AG04450 (cell line): ENCODE results near the gene OBSCN. TPM values are rescaled to one million over a fixed set of nuclear protein-coding genes. Genes with fewer than 3 reads are reported as not detected.

Source experiments
- CTCF ChIA-PET: fragments of 300-600, 350-600 bp; formaldehyde crosslinking; extraction: SDS; loops from one replicate; lab custom pipeline; 2022; ENCODE audit warnings: antibody characterized with exemption, inconsistent platforms; lab: Charles Lee
- POLR2A ChIA-PET: fragments of 350-600 bp; formaldehyde crosslinking; extraction: SDS; loops from one replicate; lab custom pipeline; 2021; ENCODE audit warnings: antibody characterized with exemption, inconsistent platforms; lab: Yijun Ruan, JAX
- DNase-seq: peaks from one replicate; pipeline ENCODE4 v3.0.0-alpha.2; 2011; ENCODE audit warnings: low read depth, low spot score
- H3K27ac ChIP-seq: one replicate; pipeline ENCODE4 v1.5.1; 2012; ENCODE audit warnings: low read depth, low read length, control low read depth
- H3K27me3 ChIP-seq: one replicate; pipeline ENCODE4 v1.6.0; 2012; ENCODE audit warnings: low read length; ENCODE audit not compliant: control insufficient read depth, insufficient read depth
- H3K4me3 ChIP-seq: 2 replicates; pipeline ENCODE4 v1.5.1; 2011; ENCODE audit warnings: mild to moderate bottlenecking, low read depth, low read length, control low read depth
- H3K9me3 ChIP-seq: 2 replicates; pipeline ENCODE4 v1.5.1; 2012; ENCODE audit warnings: low read length; ENCODE audit not compliant: control insufficient read depth, insufficient read depth
- CTCF ChIP-seq: IDR thresholded peaks from 2 replicates; pipeline ENCODE4 v1.5.1; 2011; ENCODE audit warnings: low read depth, low read length, control low read depth, inconsistent platforms
- polyA plus RNA-seq: library from polyadenylated mRNA; depleted of rRNA; stranded (reverse); fragments of >200 nt; gene quantifications from 2 replicates; pipeline ENCODE4 v1.2.3, GENCODE V29; 2011

OBSCN gene
- polyA plus RNA-seq, 1 experiment: 3.9 TPM

- no peak for DNase-seq
- Histone ChIP-seq H3K4me3 (no peak overlapping the region), H3K9me3 (no peaks in the 10 kb centered on the region; the same call in 1 of the 2 replicates), H3K27ac (no peak overlapping the region), H3K27me3 (no peaks in the 10 kb centered on the region)
- CTCF ChIA-PET: no interaction called here
- POLR2A ChIA-PET: interaction anchor here (0.6 kb wide), 1 partner anchor 67 kb away, joined by 4 read pairs; no protein-coding TSS in a partner anchor
- no peak for TF ChIP-seq CTCF
These were observed 182.8 kb downstream of the OBSCN start for GRCh38 chr1:228390649-228391048.

GRCh38 chr1:228391411-228392020 is 183.7 kb downstream of the OBSCN start:
- Histone ChIP-seq H3K4me3 (no peak overlapping the region), H3K27ac (no peak overlapping the region), H3K27me3 (no peaks in the 10 kb centered on the region), H3K9me3 (no peaks in the 10 kb centered on the region; the same call in 1 of the 2 replicates)
- ChIA-PET CTCF (no interaction called here), POLR2A (no interaction called here)
- no peak for DNase-seq
- TF ChIP-seq CTCF: no peak

GRCh38 chr1:228392111-228392936 is 184.5 kb downstream of the OBSCN start:
- H3K9me3 ChIP-seq: no peaks in the 10 kb centered on the region; the same call in 1 of the 2 replicates
- no peak for TF ChIP-seq CTCF
- CTCF ChIA-PET: interaction anchor here (1.3 to 1.8 kb wide), 5 partner anchors 12 to 226 kb away, joined by 3 to 27 read pairs (median 6); partner anchors contain the start of gene IBA57
- H3K27ac ChIP-seq: peak overlapping the region; percentile 25
- POLR2A ChIA-PET: interaction anchor here (1.2 to 1.3 kb wide), 2 partner anchors 15 to 66 kb away, joined by 6 to 19 read pairs; partner anchors contain the start of gene TRIM11
- H3K4me3 ChIP-seq: no peak overlapping the region
- DNase-seq: no peak
- no peaks in the 10 kb centered on the region for H3K27me3 ChIP-seq

DNA sequence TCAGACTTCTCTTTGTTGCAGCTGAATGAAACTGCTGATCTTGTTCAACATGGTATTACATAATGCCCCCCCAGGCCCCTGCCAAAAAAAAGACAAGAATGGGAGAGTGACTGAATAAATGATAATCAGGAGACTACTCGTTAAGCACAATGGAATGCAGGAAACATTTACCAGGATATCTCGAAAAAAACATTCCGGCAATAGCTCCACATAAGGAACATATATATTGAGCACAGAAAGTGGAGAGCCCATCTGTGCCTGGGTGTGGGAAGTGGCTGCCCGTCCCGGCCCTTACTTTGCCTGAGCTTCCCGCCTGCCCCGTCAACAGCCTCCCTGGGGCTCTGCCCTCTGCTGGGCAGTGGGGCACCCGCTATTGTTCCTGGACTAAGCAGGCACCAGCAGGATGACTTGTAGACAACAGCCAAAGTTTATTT is 185.4 kb downstream of the OBSCN start:
- peak; percentile 61 for TF ChIP-seq CTCF
- DNase-seq: peak; percentile 32
- Histone ChIP-seq H3K4me3 (no peak overlapping the region), H3K27ac (peak overlapping the region; percentile 74), H3K9me3 (no peaks in the 10 kb centered on the region; the same call in 1 of the 2 replicates), H3K27me3 (no peaks in the 10 kb centered on the region)
- POLR2A ChIA-PET: interaction anchor here (0.6 to 1.3 kb wide), 6 partner anchors 14 to 228 kb away, joined by 3 to 19 read pairs (median 5); partner anchors contain the start of gene TRIM11
- CTCF ChIA-PET: interaction anchor here (0.6 to 1.8 kb wide), 12 partner anchors 8 to 394 kb away, joined by 3 to 27 read pairs (median 3); partner anchors contain the start of gene IBA57
